GM19023 (cell line): ENCODE data around the gene TOR1AIP2.

Experiments
- ATAC-seq: cut with Tn5 transposase; IDR thresholded peaks from one replicate; pipeline ENCODE4 v1.9.1; 2021; ENCODE audit warnings: mild to moderate bottlenecking, moderate library complexity; ENCODE audit not compliant: unreplicated experiment

The TOR1AIP2 gene

GRCh38 chr1:179826626-179827280 lies 50.9 kb downstream of the TOR1AIP2 start:
- no peak for ATAC-seq

- ATAC-seq = no peak
Observed at GRCh38 chr1:179825798-179826460, 51.7 kb downstream of the TOR1AIP2 start.

GRCh38 chr1:179825206-179825605 lies 52.4 kb downstream of the TOR1AIP2 start:
- ATAC-seq = no peak

- ATAC-seq = no peak
Observed at GRCh38 chr1:179824265-179824664, 53.3 kb downstream of the TOR1AIP2 start.

GRCh38 chr1:179823693-179824092 lies 53.9 kb downstream of the TOR1AIP2 start:
- no peak for ATAC-seq

- no peak for ATAC-seq
Observed at GRCh38 chr1:179822065-179822464, 55.5 kb downstream of the TOR1AIP2 start.

GRCh38 chr1:179821524-179821923 lies 56.1 kb downstream of the TOR1AIP2 start:
- ATAC-seq = no peak

- ATAC-seq = no peak
Observed at GRCh38 chr1:179820226-179820970, 57.2 kb downstream of the TOR1AIP2 start.

GRCh38 chr1:179818743-179819173 lies 58.8 kb downstream of the TOR1AIP2 start:
- no peak for ATAC-seq

- no peak for ATAC-seq
Observed at GRCh38 chr1:179818260-179818659, 59.3 kb downstream of the TOR1AIP2 start.

GRCh38 chr1:179817789-179818188 lies 59.8 kb downstream of the TOR1AIP2 start:
- no peak for ATAC-seq

GRCh38 chr1:179817056-179817455 lies 60.5 kb downstream of the TOR1AIP2 start:
- ATAC-seq = no peak

GRCh38 chr1:179816196-179816960 lies 61.2 kb downstream of the TOR1AIP2 start:
- no peak for ATAC-seq

- no peak for ATAC-seq
Observed at GRCh38 chr1:179815641-179816040, 62.0 kb downstream of the TOR1AIP2 start.

- ATAC-seq = peak; percentile 25
Observed at GRCh38 chr1:179814546-179814838, 63.1 kb downstream of the TOR1AIP2 start.

GRCh38 chr1:179813626-179814545 lies 63.7 kb downstream of the TOR1AIP2 start:
- no peak for ATAC-seq

GRCh38 chr1:179812501-179813292 lies 64.9 kb downstream of the TOR1AIP2 start:
- ATAC-seq = no peak

- ATAC-seq = no peak
Observed at GRCh38 chr1:179810367-179810715, 67.3 kb downstream of the TOR1AIP2 start.

GRCh38 chr1:179809506-179810366 lies 67.9 kb downstream of the TOR1AIP2 start:
- no peak for ATAC-seq
